Measurements from ENCODE around the gene MRRF.
A peak's percentile ranks its signal among the peaks of the same experiment; 100 is the strongest.

Gene MRRF, protein sequence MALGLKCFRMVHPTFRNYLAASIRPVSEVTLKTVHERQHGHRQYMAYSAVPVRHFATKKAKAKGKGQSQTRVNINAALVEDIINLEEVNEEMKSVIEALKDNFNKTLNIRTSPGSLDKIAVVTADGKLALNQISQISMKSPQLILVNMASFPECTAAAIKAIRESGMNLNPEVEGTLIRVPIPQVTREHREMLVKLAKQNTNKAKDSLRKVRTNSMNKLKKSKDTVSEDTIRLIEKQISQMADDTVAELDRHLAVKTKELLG

DNA sequence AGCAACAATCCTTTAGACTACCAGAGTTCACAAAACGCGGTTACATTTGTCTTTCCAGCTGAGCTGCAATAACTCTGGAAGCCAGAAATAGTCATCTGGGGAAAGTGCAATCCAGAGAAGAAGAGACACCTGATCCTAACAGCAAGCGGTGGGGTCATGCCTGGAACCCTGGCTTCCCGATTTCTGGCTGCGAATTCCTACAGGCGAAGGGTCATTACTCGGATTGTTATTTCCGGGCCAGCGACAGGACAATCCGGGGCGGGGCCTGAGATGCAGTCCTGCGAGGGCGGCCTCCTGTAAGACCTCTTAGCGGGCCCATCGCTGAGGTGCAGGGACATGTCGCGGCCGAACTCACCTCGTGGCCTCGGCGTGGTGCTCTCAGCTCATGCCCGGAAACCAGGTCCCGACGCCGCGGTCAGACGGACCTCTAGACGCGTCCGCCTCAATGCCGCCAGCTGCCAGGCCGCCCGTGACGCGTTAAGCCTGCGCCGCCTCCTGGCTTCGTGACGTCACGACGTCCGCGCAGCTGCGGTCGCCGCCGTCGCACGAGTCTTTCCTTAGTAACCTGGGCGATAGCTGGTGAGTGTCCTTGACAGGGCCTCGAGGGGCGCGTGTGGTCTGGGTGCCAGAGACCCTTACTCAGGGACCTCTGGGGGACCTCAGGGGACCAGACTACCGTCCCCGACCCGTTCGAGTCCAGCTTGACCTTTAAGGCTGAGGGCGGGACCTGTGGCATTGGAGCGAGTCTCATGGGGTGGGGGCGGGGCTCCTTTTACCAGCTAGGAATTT lies at the start of gene MRRF, which contains the start of gene RBM18:
MRRF (plus strand) TSS at position 523 of the 789 bp plus-strand sequence. CDS start 6,010 bp downstream, outside the sequence.
RBM18 (minus strand) TSS at position 481 of the 789 bp plus-strand sequence. CDS start 3,348 bp downstream, outside the sequence.
- peaks cover 4% of the 10 kb centered on the region for H3K27me3 Mint-ChIP-seq
- peak within 1 kb of the TSS; percentile 83 for H3K4me3 Mint-ChIP-seq
- CTCF ChIA-PET, result interaction anchor here (0.9 to 1.0 kb wide), 3 partner anchors 12 to 165 kb away, joined by 3 read pairs; no protein-coding TSS in a partner anchor
- no peaks in the 10 kb centered on the region for H3K9me3 Mint-ChIP-seq
- peak; percentile 93 for DNase-seq
- H3K36me3 Mint-ChIP-seq, result peaks cover 21% of the 10 kb centered on the region
- peak within 1 kb of the TSS; percentile 99 for H3K27ac Mint-ChIP-seq
- H3K4me1 Mint-ChIP-seq, result peaks cover 52% of the 10 kb centered on the region

GRCh38 chr9:122215663-122216062 lies 49.0 kb upstream of the MRRF start:
- H3K4me1 Mint-ChIP-seq, result peaks cover 37% of the 10 kb centered on the region
- H3K4me3 Mint-ChIP-seq, result no peak overlapping the region
- H3K9me3 Mint-ChIP-seq, result no peaks in the 10 kb centered on the region
- H3K27me3 Mint-ChIP-seq, result peaks cover 91% of the 10 kb centered on the region
- no peak overlapping the region for H3K27ac Mint-ChIP-seq
- CTCF ChIA-PET, result interaction anchor here (1.4 kb wide), 1 partner anchor 91 kb away, joined by 4 read pairs; no protein-coding TSS in a partner anchor
- no peak for DNase-seq
- H3K36me3 Mint-ChIP-seq, result no peaks in the 10 kb centered on the region

GRCh38 chr9:122216138-122216797 lies 48.4 kb upstream of the MRRF start:
- Mint-ChIP-seq H3K36me3 (no peaks in the 10 kb centered on the region), H3K4me1 (peaks cover 37% of the 10 kb centered on the region), H3K4me3 (no peak overlapping the region), H3K27me3 (peaks cover 96% of the 10 kb centered on the region), H3K9me3 (no peaks in the 10 kb centered on the region), H3K27ac (no peak overlapping the region)
- CTCF ChIA-PET, result interaction anchor here (1.4 kb wide), 1 partner anchor 92 kb away, joined by 4 read pairs; no protein-coding TSS in a partner anchor
- DNase-seq, result no peak

GRCh38 chr9:122216798-122217418 lies 47.8 kb upstream of the MRRF start:
- Mint-ChIP-seq H3K4me3 (no peak overlapping the region), H3K36me3 (no peaks in the 10 kb centered on the region), H3K9me3 (no peaks in the 10 kb centered on the region), H3K27me3 (peaks cover 96% of the 10 kb centered on the region), H3K4me1 (peaks cover 37% of the 10 kb centered on the region), H3K27ac (no peak overlapping the region)
- CTCF ChIA-PET, result interaction anchor here (0.6 kb wide), 1 partner anchor 335 kb away, joined by 3 read pairs; no protein-coding TSS in a partner anchor
- no peak for DNase-seq

GRCh38 chr9:122217640-122218039 lies 47.0 kb upstream of the MRRF start:
- Mint-ChIP-seq H3K9me3 (no peaks in the 10 kb centered on the region), H3K4me3 (no peak overlapping the region), H3K36me3 (no peaks in the 10 kb centered on the region), H3K27me3 (peaks cover 96% of the 10 kb centered on the region), H3K27ac (no peak overlapping the region), H3K4me1 (peaks cover 37% of the 10 kb centered on the region)
- CTCF ChIA-PET, result interaction anchor here (0.6 kb wide), 2 partner anchors 93 to 334 kb away, joined by 3 read pairs; no protein-coding TSS in a partner anchor
- no peak for DNase-seq

- Mint-ChIP-seq H3K4me3 (no peak overlapping the region), H3K27me3 (peaks cover 96% of the 10 kb centered on the region), H3K36me3 (no peaks in the 10 kb centered on the region), H3K4me1 (peaks cover 31% of the 10 kb centered on the region), H3K9me3 (no peaks in the 10 kb centered on the region), H3K27ac (no peak overlapping the region)
- DNase-seq, result no peak
- CTCF ChIA-PET, result interaction anchor here (0.6 kb wide), 1 partner anchor 93 kb away, joined by 3 read pairs; no protein-coding TSS in a partner anchor
Measured at GRCh38 chr9:122218071-122218934, 46.4 kb upstream of the MRRF start.

DNA sequence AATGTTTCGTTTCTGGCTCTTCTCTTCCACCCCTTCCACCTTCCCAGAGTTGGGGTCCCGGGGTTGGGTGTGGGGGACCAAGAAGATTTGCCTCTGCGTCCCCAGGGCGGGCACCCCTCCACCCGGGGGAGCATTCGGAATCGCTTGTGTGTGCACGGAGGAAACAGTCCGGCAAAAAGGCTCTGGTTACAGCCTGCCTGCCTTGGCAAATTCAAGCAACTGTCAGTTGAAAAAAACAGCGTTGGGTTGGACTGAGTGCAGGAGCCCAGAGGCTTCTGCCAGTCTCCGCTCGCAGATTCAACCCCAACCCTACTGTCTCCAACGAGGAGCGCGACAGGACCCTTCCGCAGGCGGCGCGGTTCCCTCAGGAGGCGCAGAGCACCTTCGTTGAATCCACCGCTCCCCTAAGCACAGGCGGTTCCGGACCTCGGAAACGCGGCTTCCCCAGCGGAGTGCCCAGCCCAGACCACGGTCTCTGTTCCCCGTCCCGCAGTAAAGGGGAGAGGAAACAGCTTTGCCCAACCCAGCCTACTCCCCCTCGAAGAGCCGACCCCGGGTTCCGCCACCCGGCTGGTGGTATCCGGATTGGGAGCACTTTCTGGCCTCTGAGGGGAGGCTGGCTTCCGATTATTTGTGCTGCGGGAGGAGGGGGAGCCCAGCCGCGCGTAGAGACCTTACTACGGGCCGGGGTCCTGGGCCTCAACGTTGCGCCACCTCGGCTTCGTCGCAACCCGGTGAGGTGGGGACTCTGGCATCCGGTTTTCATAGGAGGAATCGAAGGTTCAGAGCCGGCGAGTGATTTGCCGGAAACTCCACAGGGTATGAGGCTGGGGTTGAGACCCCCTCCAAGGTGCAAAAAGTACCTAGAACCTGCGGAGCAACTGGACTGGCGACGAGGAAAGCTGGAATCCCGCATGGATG lies 45.5 kb upstream of the MRRF start:
- DNase-seq, result no peak
- Mint-ChIP-seq H3K4me1 (peaks cover 29% of the 10 kb centered on the region), H3K9me3 (no peaks in the 10 kb centered on the region), H3K27me3 (peaks cover 96% of the 10 kb centered on the region), H3K4me3 (peak overlapping the region; percentile 30), H3K27ac (no peak overlapping the region), H3K36me3 (no peaks in the 10 kb centered on the region)
- CTCF ChIA-PET, result no interaction called here

DNA sequence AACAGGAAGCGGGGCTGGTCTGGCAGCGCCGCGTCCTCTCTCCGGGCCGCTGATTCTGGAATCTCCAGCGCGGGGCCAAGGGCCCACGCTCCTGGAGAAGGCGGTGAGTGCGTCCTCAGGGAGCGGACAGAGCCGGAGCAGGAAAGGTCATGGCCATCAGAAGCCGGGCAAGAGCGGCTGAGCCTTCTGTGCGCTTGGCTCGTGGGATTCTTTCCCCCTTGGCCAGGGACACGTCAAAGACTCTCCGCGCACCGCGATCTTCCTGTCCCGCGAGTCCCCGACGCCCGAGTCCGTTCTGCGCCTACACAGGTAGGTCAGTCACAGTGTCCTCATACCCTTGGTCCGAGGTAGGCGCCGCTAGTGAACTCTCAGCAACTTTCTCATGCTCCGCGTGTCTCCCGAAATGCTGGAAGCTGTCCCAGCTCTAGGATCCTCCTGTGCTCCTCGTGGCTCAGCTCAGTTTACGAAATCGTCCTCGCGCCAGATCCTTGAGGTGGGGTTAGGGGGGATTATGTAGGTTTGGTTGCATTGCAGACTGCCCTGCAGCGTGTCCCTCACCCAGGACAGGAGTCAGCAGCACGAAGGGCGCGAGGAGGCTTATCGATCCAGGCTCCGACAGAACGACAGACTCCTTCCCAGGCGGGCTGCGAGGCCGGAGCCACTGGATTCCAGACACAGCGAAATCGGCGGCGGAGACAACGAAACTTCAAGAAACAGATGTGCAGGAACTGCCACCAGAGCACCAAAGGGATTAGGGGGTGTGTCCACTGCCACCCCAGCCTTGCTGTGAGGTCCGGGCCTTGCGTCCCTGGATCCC lies 44.6 kb upstream of the MRRF start:
- no peak overlapping the region for H3K4me3 Mint-ChIP-seq
- no peaks in the 10 kb centered on the region for H3K36me3 Mint-ChIP-seq
- peaks cover 25% of the 10 kb centered on the region for H3K4me1 Mint-ChIP-seq
- no peaks in the 10 kb centered on the region for H3K9me3 Mint-ChIP-seq
- no peak overlapping the region for H3K27ac Mint-ChIP-seq
- DNase-seq, result no peak
- CTCF ChIA-PET, result no interaction called here
- H3K27me3 Mint-ChIP-seq, result peaks cover 99% of the 10 kb centered on the region

GRCh38 chr9:122220673-122221182 lies 44.0 kb upstream of the MRRF start:
- H3K27ac Mint-ChIP-seq, result no peak overlapping the region
- H3K4me1 Mint-ChIP-seq, result peaks cover 25% of the 10 kb centered on the region
- peaks cover 99% of the 10 kb centered on the region for H3K27me3 Mint-ChIP-seq
- no peak overlapping the region for H3K4me3 Mint-ChIP-seq
- DNase-seq, result no peak
- no peaks in the 10 kb centered on the region for H3K36me3 Mint-ChIP-seq
- H3K9me3 Mint-ChIP-seq, result no peaks in the 10 kb centered on the region
- CTCF ChIA-PET, result no interaction called here

DNA sequence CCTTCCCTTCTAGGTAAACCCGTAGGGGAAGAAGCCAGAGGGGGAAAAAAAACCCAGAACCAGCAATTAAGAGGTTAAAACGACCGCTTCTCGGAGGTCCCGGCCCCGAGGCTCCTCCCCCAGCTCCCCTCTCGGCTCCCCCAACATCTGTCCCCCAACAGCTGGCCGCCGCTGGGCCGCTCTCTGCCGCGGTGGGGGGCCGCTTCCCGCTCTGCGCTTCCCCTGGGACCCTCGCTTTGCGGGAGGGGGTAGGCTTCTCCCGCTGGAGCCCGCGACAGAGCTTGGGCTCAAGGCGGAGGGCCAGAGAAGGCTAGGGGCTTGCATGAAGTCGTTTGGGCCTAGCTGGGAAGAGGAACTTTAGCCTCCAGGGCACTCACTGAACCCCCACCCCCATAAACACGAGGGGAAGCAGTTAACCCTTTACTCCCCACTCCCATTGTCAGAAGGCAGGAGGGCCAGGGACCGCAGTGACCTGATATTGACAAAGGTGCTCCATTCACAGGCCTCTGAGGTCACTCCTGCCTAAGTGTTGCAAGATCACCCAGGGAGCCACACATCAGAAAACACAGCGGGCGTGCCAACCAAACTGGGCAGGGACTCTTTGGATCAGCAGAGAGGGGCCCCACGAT lies 43.4 kb upstream of the MRRF start:
- H3K27ac Mint-ChIP-seq, result no peak overlapping the region
- H3K27me3 Mint-ChIP-seq, result peaks cover 99% of the 10 kb centered on the region
- no peak overlapping the region for H3K4me3 Mint-ChIP-seq
- H3K9me3 Mint-ChIP-seq, result no peaks in the 10 kb centered on the region
- no peaks in the 10 kb centered on the region for H3K36me3 Mint-ChIP-seq
- CTCF ChIA-PET, result interaction anchor here (0.7 kb wide), 1 partner anchor 708 kb away, joined by 4 read pairs; no protein-coding TSS in a partner anchor
- H3K4me1 Mint-ChIP-seq, result peaks cover 26% of the 10 kb centered on the region
- DNase-seq, result no peak

GRCh38 chr9:122222791-122223190 lies 41.9 kb upstream of the MRRF start:
- no peak overlapping the region for H3K27ac Mint-ChIP-seq
- no peak overlapping the region for H3K4me3 Mint-ChIP-seq
- peaks cover 29% of the 10 kb centered on the region for H3K4me1 Mint-ChIP-seq
- CTCF ChIA-PET, result no interaction called here
- H3K9me3 Mint-ChIP-seq, result no peaks in the 10 kb centered on the region
- no peak for DNase-seq
- H3K27me3 Mint-ChIP-seq, result peaks cover 100% of the 10 kb centered on the region
- no peaks in the 10 kb centered on the region for H3K36me3 Mint-ChIP-seq

Measured in activated naive CD4-positive, alpha-beta T cell treated with anti-CD3 and anti-CD28 coated beads, Interleukin-2, amount 10 ng/mL, durations not matched to agents 7 days and 5 days (primary cell).